KMS-11 (cell line): Measurements from ENCODE around the gene CEMIP.

Experiments
- H2AFZ ChIP-seq: fragments of 200-600 bp; sonication (generic); 2 replicates; pipeline ENCODE4 v1.6.1; 2016; ENCODE audit warnings: antibody characterized with exemption, mixed run types, low read depth
- H3K27ac ChIP-seq: fragments of 200-600 bp; sonication (generic); 2 replicates; pipeline ENCODE4 v1.6.1; 2016; ENCODE audit warnings: mild to moderate bottlenecking, mixed run types
- H3K27me3 ChIP-seq: fragments of 200-600 bp; sonication (generic); 2 replicates; pipeline ENCODE4 v1.6.1; 2017; ENCODE audit warnings: mild to moderate bottlenecking, low read depth, mixed run types, moderate library complexity; ENCODE audit not compliant: insufficient read depth
- H3K36me3 ChIP-seq: fragments of 200-600 bp; sonication (generic); 2 replicates; pipeline ENCODE4 v1.6.1; 2017; ENCODE audit warnings: mild to moderate bottlenecking, mixed run types; ENCODE audit not compliant: insufficient read depth
- H3K4me1 ChIP-seq: fragments of 200-600 bp; sonication (generic); 2 replicates; pipeline ENCODE4 v1.6.1; 2016; ENCODE audit warnings: mild to moderate bottlenecking, low read depth, mixed run types; ENCODE audit not compliant: poor library complexity, severe bottlenecking
- H3K4me2 ChIP-seq: fragments of 200-600 bp; sonication (generic); 2 replicates; pipeline ENCODE4 v1.7.0; 2016; ENCODE audit warnings: mild to moderate bottlenecking, mixed run types
- H3K4me3 ChIP-seq: fragments of 200-600 bp; sonication (generic); IDR thresholded peaks from 2 replicates; pipeline ENCODE4 v1.6.1; 2017; ENCODE audit warnings: low read depth, low read length, mixed read lengths; ENCODE audit not compliant: insufficient read depth
- H3K79me2 ChIP-seq: fragments of 200-600 bp; sonication (generic); 2 replicates; pipeline ENCODE4 v1.6.1; 2016; ENCODE audit warnings: low read depth, mixed run types; ENCODE audit not compliant: insufficient read depth
- H3K9ac ChIP-seq: fragments of 200-600 bp; sonication (generic); 2 replicates; pipeline ENCODE4 v1.6.1; 2016; ENCODE audit warnings: mild to moderate bottlenecking, mixed run types
- H4K20me1 ChIP-seq: fragments of 200-600 bp; sonication (generic); 2 replicates; pipeline ENCODE4 v1.6.1; 2016; ENCODE audit warnings: mild to moderate bottlenecking, mixed run types; ENCODE audit not compliant: insufficient read depth
- TF ChIP-seq, protein P1 (sequence below): fragments of 200-600 bp; sonication (generic); conservative IDR thresholded peaks from 2 replicates; pipeline ENCODE4 v1.6.1; 2017; ENCODE audit warnings: low read depth, mild to moderate bottlenecking, antibody characterized with exemption, low read length, moderate library complexity, mixed read lengths

CEMIP gene

DNA sequence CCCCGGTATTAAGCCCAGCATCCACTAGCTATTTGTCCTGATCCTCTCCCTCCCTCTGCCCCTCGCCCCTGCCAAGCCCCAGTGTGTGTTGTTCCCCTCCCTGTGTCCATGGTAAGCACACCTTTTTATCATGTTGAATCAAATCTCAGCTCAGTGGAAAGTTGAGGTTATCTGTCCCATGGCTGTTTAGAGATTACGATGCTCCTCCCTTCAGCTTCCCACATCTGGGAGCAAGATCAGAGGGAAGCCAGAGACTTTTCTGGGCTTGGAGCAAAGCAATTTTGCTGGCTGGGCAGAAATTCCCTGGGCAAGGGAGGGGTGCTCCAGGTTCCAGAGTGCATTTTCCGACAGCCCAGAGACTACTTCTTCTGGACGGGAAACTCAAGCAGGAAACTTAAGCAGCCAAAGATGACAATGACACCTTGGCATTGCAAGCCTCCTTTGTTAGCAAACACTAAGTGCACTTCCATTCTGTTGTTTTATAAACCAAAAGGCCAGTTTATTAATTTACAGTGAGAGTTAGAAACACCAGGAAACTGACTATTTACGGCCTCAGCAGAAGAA is 105.9 kb downstream of the CEMIP start:
- TF ChIP-seq, protein P1, sequence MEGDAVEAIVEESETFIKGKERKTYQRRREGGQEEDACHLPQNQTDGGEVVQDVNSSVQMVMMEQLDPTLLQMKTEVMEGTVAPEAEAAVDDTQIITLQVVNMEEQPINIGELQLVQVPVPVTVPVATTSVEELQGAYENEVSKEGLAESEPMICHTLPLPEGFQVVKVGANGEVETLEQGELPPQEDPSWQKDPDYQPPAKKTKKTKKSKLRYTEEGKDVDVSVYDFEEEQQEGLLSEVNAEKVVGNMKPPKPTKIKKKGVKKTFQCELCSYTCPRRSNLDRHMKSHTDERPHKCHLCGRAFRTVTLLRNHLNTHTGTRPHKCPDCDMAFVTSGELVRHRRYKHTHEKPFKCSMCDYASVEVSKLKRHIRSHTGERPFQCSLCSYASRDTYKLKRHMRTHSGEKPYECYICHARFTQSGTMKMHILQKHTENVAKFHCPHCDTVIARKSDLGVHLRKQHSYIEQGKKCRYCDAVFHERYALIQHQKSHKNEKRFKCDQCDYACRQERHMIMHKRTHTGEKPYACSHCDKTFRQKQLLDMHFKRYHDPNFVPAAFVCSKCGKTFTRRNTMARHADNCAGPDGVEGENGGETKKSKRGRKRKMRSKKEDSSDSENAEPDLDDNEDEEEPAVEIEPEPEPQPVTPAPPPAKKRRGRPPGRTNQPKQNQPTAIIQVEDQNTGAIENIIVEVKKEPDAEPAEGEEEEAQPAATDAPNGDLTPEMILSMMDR = no peak
- no peak overlapping the region for H3K4me3 ChIP-seq
- H3K79me2 ChIP-seq = no peaks in the 10 kb centered on the region
- no peaks in the 10 kb centered on the region for H3K4me1 ChIP-seq
- H3K36me3 ChIP-seq = no peaks in the 10 kb centered on the region
- no peak overlapping the region for H2AFZ ChIP-seq
- H3K27ac ChIP-seq = no peak overlapping the region
- H3K27me3 ChIP-seq = no peaks in the 10 kb centered on the region
- H3K9ac ChIP-seq = no peak overlapping the region
- H3K4me2 ChIP-seq = no peak overlapping the region
- no peaks in the 10 kb centered on the region for H4K20me1 ChIP-seq

DNA sequence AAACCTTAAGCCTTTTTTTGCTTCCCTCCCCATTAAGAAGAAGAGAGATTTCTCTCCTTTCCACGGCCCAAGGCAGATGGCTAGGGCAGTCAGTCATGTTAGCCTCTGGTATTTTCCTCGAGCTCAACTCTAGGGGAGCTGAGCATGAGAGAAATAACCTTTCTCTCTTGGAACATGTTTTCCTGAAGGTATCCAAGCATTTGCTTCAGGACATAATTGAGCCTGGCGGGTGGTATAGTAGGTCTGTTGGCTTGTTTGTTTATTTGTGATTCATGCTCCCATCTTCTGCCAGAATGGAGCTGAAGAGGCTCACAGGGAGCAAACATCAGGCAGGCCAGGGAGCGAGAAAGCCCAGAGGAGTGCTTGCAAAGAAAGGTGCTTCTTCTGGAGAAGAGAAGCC is 108.0 kb downstream of the CEMIP start:
- H3K9ac ChIP-seq = no peak overlapping the region
- H4K20me1 ChIP-seq = no peaks in the 10 kb centered on the region
- H3K79me2 ChIP-seq = no peaks in the 10 kb centered on the region
- no peaks in the 10 kb centered on the region for H3K27me3 ChIP-seq
- no peak overlapping the region for H3K27ac ChIP-seq
- H3K4me1 ChIP-seq = no peaks in the 10 kb centered on the region
- H3K4me3 ChIP-seq = no peak overlapping the region
- TF ChIP-seq, protein P1 = no peak
- no peak overlapping the region for H3K4me2 ChIP-seq
- H2AFZ ChIP-seq = no peak overlapping the region
- no peaks in the 10 kb centered on the region for H3K36me3 ChIP-seq

DNA sequence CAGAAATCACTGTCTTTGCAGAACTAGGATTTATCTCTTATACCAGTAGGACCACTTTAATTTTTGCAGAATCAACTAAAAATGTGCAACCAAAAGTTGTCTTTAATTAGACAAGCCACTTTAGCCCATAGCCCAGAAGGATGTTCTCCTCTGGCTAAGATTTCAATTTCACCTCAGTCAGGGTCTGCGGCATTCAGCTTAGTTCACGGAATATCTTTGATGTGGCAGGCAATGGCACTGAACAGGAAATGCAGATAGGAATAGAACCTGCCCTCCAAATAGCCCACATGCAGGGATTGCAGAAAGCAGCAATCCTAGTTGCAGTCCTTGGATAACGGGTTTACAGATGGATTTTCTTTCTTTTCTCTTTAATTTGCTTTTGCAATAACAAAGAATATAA is 109.7 kb downstream of the CEMIP start:
- Histone ChIP-seq H3K79me2 (no peaks in the 10 kb centered on the region), H3K4me1 (no peaks in the 10 kb centered on the region), H3K27ac (no peak overlapping the region), H2AFZ (no peak overlapping the region), H3K4me2 (no peak overlapping the region), H3K4me3 (no peak overlapping the region), H3K27me3 (no peaks in the 10 kb centered on the region), H3K36me3 (no peaks in the 10 kb centered on the region), H3K9ac (no peak overlapping the region), H4K20me1 (no peaks in the 10 kb centered on the region)
- TF ChIP-seq, protein P1 = no peak

DNA sequence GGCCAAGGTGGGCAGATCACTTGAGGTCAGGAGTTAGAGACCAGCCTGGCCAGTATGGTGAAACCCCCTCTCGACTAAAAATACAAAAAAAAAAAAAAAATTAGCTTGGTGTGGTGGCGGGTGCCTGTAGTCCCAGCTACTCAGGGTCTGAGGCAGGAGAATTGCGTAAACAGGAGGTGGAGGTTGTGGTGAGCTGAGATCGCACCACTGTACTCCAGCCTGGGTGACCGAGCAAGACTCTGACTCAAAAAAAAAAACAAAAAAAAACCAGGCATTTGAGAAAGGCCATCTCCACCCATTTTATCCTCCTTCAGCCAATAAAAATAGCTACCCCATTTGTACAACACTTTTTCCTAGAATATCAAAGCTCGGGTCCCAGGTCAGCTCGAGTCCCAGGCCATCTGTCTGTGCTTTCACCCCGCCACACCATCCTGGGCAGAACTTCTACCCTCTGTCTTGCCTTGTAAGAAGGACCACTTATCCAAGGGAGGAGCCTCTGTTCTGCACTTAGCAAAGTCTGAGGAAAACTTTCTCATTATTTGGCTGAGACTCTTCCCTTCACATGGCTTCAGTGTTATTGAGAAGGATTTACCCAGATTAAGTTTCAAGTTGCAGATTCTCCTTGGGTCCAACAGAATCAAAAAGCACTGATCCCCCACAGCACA is 111.3 kb downstream of the CEMIP start:
- Histone ChIP-seq H3K9ac (no peak overlapping the region), H3K27me3 (no peaks in the 10 kb centered on the region), H3K27ac (no peak overlapping the region), H3K4me2 (no peak overlapping the region), H3K79me2 (no peaks in the 10 kb centered on the region), H3K4me3 (no peak overlapping the region), H2AFZ (no peak overlapping the region), H3K36me3 (no peaks in the 10 kb centered on the region), H4K20me1 (no peaks in the 10 kb centered on the region), H3K4me1 (no peaks in the 10 kb centered on the region)
- TF ChIP-seq, protein P1 = no peak
